H1 (cell line): ENCODE measurements around the gene NBPF3. TPM values are rescaled to one million over a fixed set of nuclear protein-coding genes. Genes with fewer than 3 reads are reported as not detected.
A peak's percentile ranks its signal among the peaks of the same experiment; 100 is the strongest.

ENCODE experiments used
- CTCF ChIA-PET: fragments of 300-600 bp; sonication (Branson Sonifier 250); formaldehyde crosslinking; loops from one replicate; lab custom pipeline; 2021; ENCODE audit not compliant: partially characterized antibody; lab: Charles Lee
- POLR2A ChIA-PET: fragments of 300-600 bp; sonication (Branson Sonifier 250); formaldehyde crosslinking; loops from one replicate; lab custom pipeline; 2021; ENCODE audit warnings: inconsistent platforms; ENCODE audit not compliant: partially characterized antibody; lab: Charles Lee
- DNase-seq, 2 experiments: peaks; one replicate each; pipeline versions ENCODE4 v3.0.0 to v3.0.0-alpha.2; 2010 to 2022; ENCODE audit warnings: low spot score in 2 of 2, low read depth in 1 of 2, mixed read lengths in 1 of 2
- FAIRE-seq: peaks from 2 replicates; lab custom pipeline; 2011; peaks lifted over from hg19 to GRCh38; lab: Jason Lieb, UNC
- H2AFZ ChIP-seq: 2 replicates; pipeline ENCODE4 v1.8.1; 2012; ENCODE audit warnings: low read length, inconsistent platforms
- H2AK5ac ChIP-seq: 2 replicates; pipeline ENCODE4 v1.6.1; 2013; ENCODE audit warnings: low read depth, low read length
- H2BK120ac ChIP-seq: replicated peaks from 2 replicates; pipeline ENCODE3; 2013; ENCODE audit warnings: low read depth, low read length, inconsistent platforms
- H2BK12ac ChIP-seq: 2 replicates; pipeline ENCODE4 v1.6.1; 2013; ENCODE audit warnings: low read depth, low read length
- H2BK15ac ChIP-seq: 2 replicates; pipeline ENCODE4 v1.6.1; 2013; ENCODE audit warnings: low read length
- H2BK20ac ChIP-seq: 2 replicates; pipeline ENCODE4 v1.6.1; 2013; ENCODE audit warnings: low read length
- H2BK5ac ChIP-seq: 2 replicates; pipeline ENCODE4 v1.6.1; 2013; ENCODE audit warnings: low read depth, low read length
- H3K14ac ChIP-seq: 2 replicates; pipeline ENCODE4 v1.6.1; 2013; ENCODE audit warnings: inconsistent platforms; ENCODE audit not compliant: insufficient read length
- H3K18ac ChIP-seq: 2 replicates; pipeline ENCODE4 v1.6.1; 2013; ENCODE audit warnings: low read length; ENCODE audit errors: extremely low read depth
- H3K23ac ChIP-seq: 2 replicates; pipeline ENCODE4 v1.6.1; 2013; ENCODE audit warnings: inconsistent platforms; ENCODE audit not compliant: insufficient read length
- H3K23me2 ChIP-seq: 2 replicates; pipeline ENCODE4 v1.6.1; 2013; ENCODE audit warnings: low read depth, low read length
- H3K27ac ChIP-seq: 2 replicates; pipeline ENCODE4 v1.6.1; 2011; ENCODE audit warnings: low read depth, low read length, inconsistent platforms
- H3K27me3 ChIP-seq, 4 experiments: replicated peaks in 1 of 4; 1 replicate in 1 of 4; 2 replicates in 3 of 4; pipeline versions ENCODE4 v1.6.1 to v1.8.1; 2011 to 2013; ENCODE audit warnings: low read length in 3 of 4, mild to moderate bottlenecking in 3 of 4, inconsistent platforms in 2 of 4, mixed read lengths in 2 of 4, moderate library complexity in 1 of 4; ENCODE audit not compliant: control insufficient read depth in 3 of 4, insufficient read depth in 3 of 4; ENCODE audit errors: extremely low read depth in 1 of 4
- H3K36me3 ChIP-seq, 4 experiments: 2 replicates each; pipeline versions ENCODE4 v1.6.1 to v1.8.1; 2011 to 2013; ENCODE audit warnings: mild to moderate bottlenecking in 4 of 4, low read length in 3 of 4, moderate library complexity in 2 of 4, control low read depth in 1 of 4, inconsistent platforms in 1 of 4; ENCODE audit not compliant: insufficient read depth in 4 of 4, control insufficient read depth in 2 of 4
- H3K4ac ChIP-seq: replicated peaks from 2 replicates; pipeline ENCODE3; 2013; ENCODE audit warnings: low read length, low read depth, mixed read lengths, inconsistent platforms; ENCODE audit not compliant: insufficient read length
- H3K4me1 ChIP-seq, 4 experiments: replicated peaks in 1 of 4; 1 replicate in 1 of 4; 2 replicates in 3 of 4; pipeline versions ENCODE4 v1.6.1 to v1.8.1; 2011 to 2013; ENCODE audit warnings: low read length in 3 of 4, inconsistent platforms in 2 of 4, mixed read lengths in 1 of 4; ENCODE audit not compliant: insufficient read depth in 4 of 4, control insufficient read depth in 3 of 4
- H3K4me2 ChIP-seq, 2 experiments: 2 replicates each; pipeline versions ENCODE4 v1.6.1 to v1.8.1; 2011 to 2013; ENCODE audit warnings: low read depth in 2 of 2, low read length in 2 of 2, control low read depth in 1 of 2, inconsistent platforms in 1 of 2, mild to moderate bottlenecking in 1 of 2; ENCODE audit not compliant: insufficient read depth in 1 of 2
- H3K4me3 ChIP-seq, 4 experiments: fragments of 200-600, 300-600 bp in 1 of 4; sonication (generic), shearing (Covaris generic), sonication (Bioruptor Twin) in 1 of 4; 2 replicates each; pipeline versions ENCODE4 v1.5.1 to v1.8.1; 2011 to 2016; ENCODE audit warnings: low read length in 4 of 4, low read depth in 3 of 4, control low read depth in 2 of 4, inconsistent platforms in 2 of 4, mild to moderate bottlenecking in 2 of 4, mixed read lengths in 1 of 4, moderate library complexity in 1 of 4; ENCODE audit not compliant: insufficient read depth in 2 of 4; ENCODE audit errors: extremely low read depth in 1 of 4
- H3K56ac ChIP-seq: replicated peaks from 2 replicates; pipeline ENCODE3; 2013; ENCODE audit warnings: low read depth, mild to moderate bottlenecking, mixed read lengths, low read length, inconsistent platforms; ENCODE audit not compliant: insufficient read length
- H3K79me1 ChIP-seq: 2 replicates; pipeline ENCODE4 v1.6.1; 2013; ENCODE audit warnings: low read depth, low read length, control low read depth
- H3K79me2 ChIP-seq, 2 experiments: 2 replicates each; pipeline versions ENCODE4 v1.6.1 to v1.8.1; 2012 to 2013; ENCODE audit warnings: low read length in 2 of 2, mild to moderate bottlenecking in 2 of 2, inconsistent platforms in 1 of 2; ENCODE audit not compliant: insufficient read depth in 2 of 2, control insufficient read depth in 1 of 2
- H3K9ac ChIP-seq, 4 experiments: replicated peaks in 1 of 4; 1 replicate in 1 of 4; 2 replicates in 3 of 4; pipeline versions ENCODE4 v1.6.1 to v1.8.1; 2011 to 2013; ENCODE audit warnings: low read depth in 3 of 4, low read length in 3 of 4, control low read depth in 2 of 4, mild to moderate bottlenecking in 2 of 4, moderate library complexity in 2 of 4, inconsistent platforms in 1 of 4; ENCODE audit errors: extremely low read depth in 1 of 4
- H3K9me3 ChIP-seq, 2 experiments: 2 replicates each; pipeline versions ENCODE4 v1.6.1 to v1.8.1; 2012 to 2013; ENCODE audit warnings: mild to moderate bottlenecking in 2 of 2, moderate library complexity in 2 of 2, control low read depth in 1 of 2, inconsistent platforms in 1 of 2, low read depth in 1 of 2, low read length in 1 of 2, mixed read lengths in 1 of 2; ENCODE audit not compliant: insufficient read depth in 2 of 2
- H4K20me1 ChIP-seq, 2 experiments: replicated peaks in 1 of 2; 2 replicates each; pipeline versions ENCODE3 to v1.8.1; 2011 to 2013; ENCODE audit warnings: inconsistent platforms in 2 of 2, low read length in 2 of 2, mild to moderate bottlenecking in 1 of 2; ENCODE audit not compliant: insufficient read depth in 2 of 2, control insufficient read depth in 1 of 2
- H4K5ac ChIP-seq: 2 replicates; pipeline ENCODE4 v1.6.1; 2013; ENCODE audit warnings: low read length, low read depth, mixed read lengths, inconsistent platforms; ENCODE audit not compliant: insufficient read length
- H4K8ac ChIP-seq: 2 replicates; pipeline ENCODE4 v1.8.0; 2013; ENCODE audit warnings: mild to moderate bottlenecking, moderate library complexity, low read length, inconsistent platforms; ENCODE audit not compliant: insufficient read depth; ENCODE audit errors: extremely low read depth
- H4K91ac ChIP-seq: replicated peaks from 2 replicates; pipeline ENCODE3; 2013; ENCODE audit warnings: low read length, mixed read lengths, inconsistent platforms; ENCODE audit not compliant: insufficient read length
- BCL11A ChIP-seq, 2 experiments: IDR thresholded peaks; one replicate each; pipeline ENCODE4 v1.6.1; 2011; ENCODE audit warnings: low read depth in 2 of 2, low read length in 2 of 2, mild to moderate bottlenecking in 2 of 2
- CHD1 ChIP-seq: IDR thresholded peaks from 2 replicates; pipeline ENCODE4 v1.6.1; 2012; ENCODE audit warnings: low read depth, low read length, improper control_type of control experiment
- CHD2 ChIP-seq: IDR thresholded peaks from 2 replicates; pipeline ENCODE4 v1.6.1; 2012; ENCODE audit warnings: low read length, improper control_type of control experiment
- CTCF ChIP-seq, 3 experiments: IDR thresholded peaks; 1 replicate in 2 of 3; 2 replicates in 1 of 3; pipeline versions ENCODE4 v1.5.1 to v1.6.1; 2011; ENCODE audit warnings: low read length in 3 of 3, mild to moderate bottlenecking in 3 of 3, inconsistent platforms in 2 of 3, low read depth in 1 of 3, moderate library complexity in 1 of 3; ENCODE audit not compliant: insufficient read depth in 1 of 3; ENCODE audit errors: control extremely low read depth in 1 of 3
- MAFK ChIP-seq: IDR thresholded peaks from 2 replicates; pipeline ENCODE4 v1.6.1; 2012; ENCODE audit warnings: low read depth, mild to moderate bottlenecking, improper control_type of control experiment, low read length
- POLR2A ChIP-seq, 2 experiments: IDR thresholded peaks; 1 replicate in 1 of 2; 2 replicates in 1 of 2; pipeline ENCODE4 v1.6.1; 2011; ENCODE audit warnings: low read depth in 2 of 2, low read length in 2 of 2, mild to moderate bottlenecking in 2 of 2; ENCODE audit errors: control extremely low read depth in 1 of 2
- POLR2AphosphoS5 ChIP-seq: IDR thresholded peaks from 2 replicates; pipeline ENCODE4 v1.6.1; 2011; ENCODE audit warnings: low read depth, low read length
- SIN3A ChIP-seq, 2 experiments: IDR thresholded peaks in 1 of 2; conservative IDR thresholded peaks in 1 of 2; 2 replicates each; pipeline ENCODE4 v1.6.1; 2011 to 2012; ENCODE audit warnings: low read length in 2 of 2, improper control_type of control experiment in 1 of 2, low read depth in 1 of 2, mild to moderate bottlenecking in 1 of 2
- TEAD4 ChIP-seq: IDR thresholded peaks from 2 replicates; pipeline ENCODE4 v1.6.1; 2012; ENCODE audit warnings: low read depth, low read length, inconsistent platforms, mixed read lengths
- WGBS, 2 experiments: shearing (Covaris generic) in 1 of 2; methylation state at CpG; one replicate each; pipeline versions ENCODE4 v1.1.6 to v1.1.7; 2013 to 2015; ENCODE audit warnings: low lambda C conversion rate in 2 of 2, mixed read lengths in 2 of 2, inconsistent platforms in 1 of 2, low coverage in 1 of 2, missing lambda C conversion rate in 1 of 2; ENCODE audit not compliant: insufficient replicate concordance in 2 of 2, insufficient coverage in 1 of 2, insufficient read length in 1 of 2; ENCODE audit errors: extremely low coverage in 1 of 2, missing lambda C conversion rate in 1 of 2; 5-methylcytosine and 5-hydroxymethylcytosine counted together
- polyA plus RNA-seq, 7 experiments: library from polyadenylated mRNA; depleted of rRNA in 3 of 7; stranded (reverse) in 5 of 7; unstranded in 2 of 7; fragments of >200 nt in 5 of 7; fragments of 200-250 nt in 2 of 7; gene quantifications; 1 replicate in 5 of 7; 2 replicates in 1 of 7; 4 replicates in 1 of 7; pipeline versions ENCODE4 v1.2.1 to v1.2.3, GENCODE V29; 2011 to 2013; ENCODE audit warnings: missing spikeins in 2 of 7, mixed read lengths in 2 of 7
- total RNA-seq: library from RNA; stranded (reverse); fragmentation: NEBNext Ultra II Directional; extraction: Animal tissue kit (Norgen Biotek cat#: 25700); gene quantifications from 2 replicates; pipeline ENCODE4 v1.2.1, GENCODE V29; 2021

Gene NBPF3
- total and polyA plus RNA-seq, 2 of the 8 experiments (the other 6 are each of a cell fraction or from before 2014, with no cell fraction given): 3.8 to 4.3 TPM

GRCh38 chr1:21507511-21508270 lies 67.8 kb downstream of the NBPF3 start:
- ChIA-PET CTCF (interaction anchor here (0.9 to 26.3 kb wide), 11 partner anchors 9 to 253 kb away, joined by 3 to 372 read pairs (median 7); no protein-coding TSS in a partner anchor), POLR2A (interaction anchor here (1.1 to 2.0 kb wide), 3 partner anchors 17 to 67 kb away, joined by 4 to 5 read pairs (median 5); no protein-coding TSS in a partner anchor)
- Histone ChIP-seq H3K56ac (no peak overlapping the region), H3K79me2 (peaks cover 7 to 24% of the 10 kb centered on the region in 2 experiments; a peak in 3 of 4 replicates), H4K5ac (no peak overlapping the region), H3K27me3 (peaks cover 0 to 17% (median 10%) of the 10 kb centered on the region in 4 experiments; a peak in 6 of 7 replicates), H2AFZ (no peak overlapping the region), H3K79me1 (peaks cover 4% of the 10 kb centered on the region), H2BK15ac (no peak overlapping the region; the same call in 1 of the 2 replicates), H3K36me3 (peaks cover 0 to 5% (median 0%) of the 10 kb centered on the region in 4 experiments; a peak in 2 of 8 replicates), H3K14ac (no peak overlapping the region), H2BK20ac (no peak overlapping the region), H3K4ac (no peak overlapping the region), H3K27ac (no peak overlapping the region), H3K18ac (no peak overlapping the region; the same call in 1 of the 2 replicates), H3K4me3 (no peak overlapping the region), H2BK120ac (no peak overlapping the region), H4K20me1 (peaks cover 5 to 14% of the 10 kb centered on the region in 2 experiments), H2AK5ac (no peak overlapping the region), H2BK5ac (0 out of 2 replicates have a peak overlapping the region, but pooled peaks have one; percentile 21), H3K9ac (no peak overlapping the region), H3K23ac (no peak overlapping the region), H2BK12ac (no peak overlapping the region), H3K4me1 (peaks cover 14 to 22% (median 17%) of the 10 kb centered on the region in 4 experiments), H4K8ac (no peak overlapping the region), H3K9me3 (no peaks in the 10 kb centered on the region; a peak in 1 of 4 replicates), H4K91ac (no peak overlapping the region), H3K23me2 (peaks cover 10% of the 10 kb centered on the region; the same call in 1 of the 2 replicates), H3K4me2 (no peak overlapping the region; a peak in 1 of 4 replicates)
- WGBS, 2 experiments: 94% methylated on average over 1 of the region's 1 CpG; no CpG with 5 or more reads in 1 of the 2 experiments
- DNase-seq: no peak
- no peak for FAIRE-seq
- TF ChIP-seq CTCF (IDR thresholded peaks at IDR 0.05; ENCODE audit: control extremely low read depth in 1 of 3, insufficient read depth in 1 of 3, low read depth in 1 of 3, low read length in 3 of 3) (no peak), TEAD4 (no peak), CHD2 (no peak), MAFK (no peak), BCL11A (IDR thresholded peaks at IDR 0.05; ENCODE audit: low read depth in 2 of 2, low read length in 2 of 2) (no peak), SIN3A (conservative IDR thresholded peaks at IDR 0.05 in 1 of 2, IDR thresholded peaks at IDR 0.05 in 1 of 2; ENCODE audit: low read depth in 1 of 2, low read length in 2 of 2) (no peak), POLR2AphosphoS5 (no peak), POLR2A (IDR thresholded peaks at IDR 0.05; ENCODE audit: control extremely low read depth in 1 of 2, low read depth in 2 of 2, low read length in 2 of 2) (no peak), CHD1 (no peak)
